Fibroblast of the aortic adventitia (primary cell): ENCODE data around the gene COL1A1. TPM values are rescaled to one million over a fixed set of nuclear protein-coding genes. Genes with fewer than 3 reads are reported as not detected.

Experiments used
- DNase-seq: peaks from one replicate; pipeline ENCODE4 v3.0.0-alpha.2; 2010; ENCODE audit warnings: low read depth
- H3K4me3 ChIP-seq: 2 replicates; pipeline ENCODE4 v1.5.1; 2011; ENCODE audit warnings: low read depth, mild to moderate bottlenecking, control low read depth, low read length, moderate library complexity
- CTCF ChIP-seq: IDR thresholded peaks from 2 replicates; pipeline ENCODE4 v1.5.1; 2011; ENCODE audit warnings: mild to moderate bottlenecking, low read length, control low read depth, inconsistent platforms; ENCODE audit not compliant: insufficient read depth
- small RNA-seq: library from RNA; depleted of rRNA; stranded (forward); fragments of <200 nt; gene quantifications from one replicate; pipeline ENCODE3, GENCODE V24; 2012
- total RNA-seq: library from RNA; depleted of rRNA; stranded (reverse); fragments of >200 nt; gene quantifications from 2 replicates; pipeline ENCODE4 v1.2.3, GENCODE V29; 2012; ENCODE audit warnings: low replicate concordance

COL1A1 gene
- total RNA-seq, 1 donor = 2,633 TPM

- no peak for TF ChIP-seq CTCF
- no peak for DNase-seq
- no peak overlapping the region for H3K4me3 ChIP-seq
These were observed 67.0 kb downstream of the COL1A1 start for GRCh38 chr17:50134206-50135110.

- no peak overlapping the region for H3K4me3 ChIP-seq
- no peak for DNase-seq
- TF ChIP-seq CTCF = no peak
These were observed 67.7 kb downstream of the COL1A1 start for GRCh38 chr17:50133769-50134099.

Small RNA genes within 50 kb of the gene (small RNA-seq; reads per million reads assigned to genes)
- gene SUMO2P7 = not detected

Other genes with a start within 250 kb of the COL1A1 start
- not detected in 2 replicates for gene DLX4, start 232.4 kb downstream of the COL1A1 start, total RNA-seq
- not detected in 2 replicates for gene DLX3, start 206.4 kb downstream of the COL1A1 start, total RNA-seq
- gene ITGA3, start 145.5 kb downstream of the COL1A1 start, total RNA-seq = 16.1 and 35.1 TPM in 2 replicates
- gene PDK2, start 106.3 kb downstream of the COL1A1 start, total RNA-seq = 13.2 and 37.8 TPM in 2 replicates
- 1.6 and 5.1 TPM in 2 replicates for gene SAMD14, start 71.5 kb downstream of the COL1A1 start, total RNA-seq
- 59.3 and 85.4 TPM in 2 replicates for gene PPP1R9B, start 51.0 kb downstream of the COL1A1 start, total RNA-seq
- gene SGCA, start 35.6 kb downstream of the COL1A1 start, total RNA-seq = 0.65 and 0.90 TPM in 2 replicates
- gene TMEM92, start 72.8 kb upstream of the COL1A1 start, total RNA-seq = 0.09 TPM in 1 of 2 replicates, not detected in the other
- 16.3 and 33.9 TPM in 2 replicates for gene XYLT2, start 144.5 kb upstream of the COL1A1 start, total RNA-seq
- 64.3 and 77.3 TPM in 2 replicates for gene MRPL27, start 171.6 kb upstream of the COL1A1 start, total RNA-seq
- 9.1 TPM in 1 of 2 replicates, not detected in the other for gene EME1, start 171.6 kb upstream of the COL1A1 start, total RNA-seq
- 60.3 and 126 TPM in 2 replicates for gene LRRC59, start 195.9 kb upstream of the COL1A1 start, total RNA-seq
- 15.7 and 273 TPM in 2 replicates for gene ACSF2, start 224.6 kb upstream of the COL1A1 start, total RNA-seq